B cell (primary cell): ENCODE measurements around the gene ZNF492.

Experiments used
- EZH2 ChIP-seq: IDR thresholded peaks from 2 replicates; pipeline ENCODE4 v1.6.1; 2012; ENCODE audit warnings: borderline replicate concordance, low read depth, mild to moderate bottlenecking, moderate library complexity, low read length; ENCODE audit not compliant: insufficient read depth, poor library complexity, severe bottlenecking
- TF ChIP-seq, protein P1 (sequence below): fragments of 200-600 bp; IDR thresholded peaks from one replicate; pipeline ENCODE4 v1.8.0; 2022; ENCODE audit warnings: antibody characterized with exemption, mild to moderate bottlenecking

DNA sequence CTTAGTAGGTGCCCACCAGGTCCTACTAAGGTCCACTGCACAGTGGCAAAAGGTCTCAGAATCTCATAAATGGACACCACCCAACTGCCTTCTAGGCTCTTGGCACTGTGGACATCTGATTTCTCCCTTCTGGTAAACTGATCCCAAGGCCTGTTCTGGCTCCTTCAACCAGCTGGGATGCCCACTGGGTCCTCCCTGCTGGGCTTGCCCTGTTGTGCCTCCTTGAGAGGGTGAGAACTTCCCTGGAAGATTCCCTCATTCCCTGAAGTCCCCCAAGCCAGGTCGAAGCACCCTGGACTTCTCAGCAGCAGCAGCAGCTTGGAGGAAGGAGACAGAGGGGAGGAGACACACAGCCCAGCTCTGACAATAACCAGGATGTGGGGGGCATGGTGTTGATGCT, 6.6 kb upstream of the ZNF492 start:
- TF ChIP-seq, protein P1, sequence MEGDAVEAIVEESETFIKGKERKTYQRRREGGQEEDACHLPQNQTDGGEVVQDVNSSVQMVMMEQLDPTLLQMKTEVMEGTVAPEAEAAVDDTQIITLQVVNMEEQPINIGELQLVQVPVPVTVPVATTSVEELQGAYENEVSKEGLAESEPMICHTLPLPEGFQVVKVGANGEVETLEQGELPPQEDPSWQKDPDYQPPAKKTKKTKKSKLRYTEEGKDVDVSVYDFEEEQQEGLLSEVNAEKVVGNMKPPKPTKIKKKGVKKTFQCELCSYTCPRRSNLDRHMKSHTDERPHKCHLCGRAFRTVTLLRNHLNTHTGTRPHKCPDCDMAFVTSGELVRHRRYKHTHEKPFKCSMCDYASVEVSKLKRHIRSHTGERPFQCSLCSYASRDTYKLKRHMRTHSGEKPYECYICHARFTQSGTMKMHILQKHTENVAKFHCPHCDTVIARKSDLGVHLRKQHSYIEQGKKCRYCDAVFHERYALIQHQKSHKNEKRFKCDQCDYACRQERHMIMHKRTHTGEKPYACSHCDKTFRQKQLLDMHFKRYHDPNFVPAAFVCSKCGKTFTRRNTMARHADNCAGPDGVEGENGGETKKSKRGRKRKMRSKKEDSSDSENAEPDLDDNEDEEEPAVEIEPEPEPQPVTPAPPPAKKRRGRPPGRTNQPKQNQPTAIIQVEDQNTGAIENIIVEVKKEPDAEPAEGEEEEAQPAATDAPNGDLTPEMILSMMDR = no peak
- no peak for TF ChIP-seq EZH2
